ENCODE measurements around the gene C17orf114.

The C17orf114 gene

GRCh38 chr17:4823373-4824089, 21.4 kb upstream of the C17orf114 start:
- DNase-seq: no peak

GRCh38 chr17:4822835-4823234, 20.7 kb upstream of the C17orf114 start:
- no peak for DNase-seq

- no peak for DNase-seq
These were observed 16.1 kb upstream of the C17orf114 start for GRCh38 chr17:4818276-4818675.

GRCh38 chr17:4816826-4817225, 14.7 kb upstream of the C17orf114 start:
- no peak for DNase-seq

- DNase-seq: no peak
These were observed 13.0 kb upstream of the C17orf114 start for GRCh38 chr17:4815043-4815675.

GRCh38 chr17:4812690-4813089, 10.6 kb upstream of the C17orf114 start:
- no peak for DNase-seq

GRCh38 chr17:4811471-4811870, 9.3 kb upstream of the C17orf114 start:
- DNase-seq: no peak

GRCh38 chr17:4810696-4811290, 8.7 kb upstream of the C17orf114 start:
- no peak for DNase-seq

- peak in 43 of 56 donors; percentile 15 to 78 (median 47) for DNase-seq
These were observed 6.2 kb upstream of the C17orf114 start for GRCh38 chr17:4808378-4808767.

- peak in 1 of 56 donors; percentile 21 for DNase-seq
These were observed 5.7 kb upstream of the C17orf114 start for GRCh38 chr17:4807605-4808377.

GRCh38 chr17:4806777-4807604, 4.9 kb upstream of the C17orf114 start, which contains the start of gene PLD2:
Gene PLD2, plus strand, starts transcription at chr17:4807152. Its CDS starts 621 bp downstream, at chr17:4807773.
- DNase-seq: peak in 50 of 56 donors; percentile 7 to 84 (median 50)

GRCh38 chr17:4806456-4806776, 4.3 kb upstream of the C17orf114 start:
- no peak for DNase-seq

- DNase-seq: no peak
These were observed 1.5 kb downstream of the C17orf114 start for GRCh38 chr17:4800462-4801196.

- DNase-seq: peak in 1 of 56 donors; percentile 30
These were observed 5.6 kb downstream of the C17orf114 start for GRCh38 chr17:4796552-4796920.

- DNase-seq: no peak
These were observed 7.0 kb downstream of the C17orf114 start for GRCh38 chr17:4795168-4795567.

- no peak for DNase-seq
These were observed 11.4 kb downstream of the C17orf114 start for GRCh38 chr17:4790705-4791088.

- DNase-seq: peak in 55 of 56 donors; percentile 35 to 91 (median 79)
These were observed 12.0 kb downstream of the C17orf114 start for GRCh38 chr17:4789951-4790704.

GRCh38 chr17:4789701-4789950, 12.5 kb downstream of the C17orf114 start:
- DNase-seq: no peak

- peak in 3 of 56 donors; percentile 9 to 47 (median 11) for DNase-seq
These were observed 13.1 kb downstream of the C17orf114 start, which contains the start of gene GLTPD2 for GRCh38 chr17:4788807-4789700. Gene GLTPD2, plus strand, starts transcription at chr17:4788964. Its CDS starts 48 bp downstream, at chr17:4789012.

Measured in amygdala (tissue), 56 donors.